Measurements from ENCODE around the gene MRPS18B. TPM values are rescaled to one million over a fixed set of nuclear protein-coding genes. Genes with fewer than 3 reads are reported as not detected.
A peak's percentile ranks its signal among the peaks of the same experiment; 100 is the strongest.
"Not testable (repeated sequence)": the region's sequence is repeated elsewhere in the genome, so short reads cannot be mapped to it uniquely, and the experiment has no call there.

Gene MRPS18B
- total RNA-seq, 3 donors from 2014 or later = 38.2 to 63.7 (median 51.1) TPM

- H3K4me3 ChIP-seq = no peak overlapping the region
- ATAC-seq = no peak
- TF ChIP-seq CTCF (IDR thresholded peaks at IDR 0.05) = no peak
- H3K36me3 ChIP-seq (ENCODE audit: low read depth) = peaks cover 21% of the 10 kb centered on the region
- no peaks in the 10 kb centered on the region for H3K9me3 ChIP-seq
- DNase-seq = no peak
- intact Hi-C loops (cut with DNase I, micrococcal nuclease) = no loop called here
- no peaks in the 10 kb centered on the region for H3K4me1 ChIP-seq (ENCODE audit: low read depth)
These were observed 27.8 kb upstream of the MRPS18B start for GRCh38 chr6:30589754-30590358.

GRCh38 chr6:30590509-30590908 lies 27.1 kb upstream of the MRPS18B start:
- Histone ChIP-seq H3K36me3 (ENCODE audit: low read depth) (peaks cover 16% of the 10 kb centered on the region), H3K4me3 (no peak overlapping the region), H3K9me3 (no peaks in the 10 kb centered on the region), H3K4me1 (ENCODE audit: low read depth) (no peaks in the 10 kb centered on the region)
- TF ChIP-seq CTCF (IDR thresholded peaks at IDR 0.05) = no peak
- no peak for DNase-seq
- intact Hi-C loops (cut with DNase I, micrococcal nuclease) = no loop called here
- ATAC-seq = no peak

- H3K4me1 ChIP-seq (ENCODE audit: low read depth) = no peaks in the 10 kb centered on the region
- no peak overlapping the region for H3K4me3 ChIP-seq
- intact Hi-C loops (cut with DNase I, micrococcal nuclease) = no loop called here
- TF ChIP-seq CTCF (IDR thresholded peaks at IDR 0.05) = no peak
- H3K36me3 ChIP-seq (ENCODE audit: low read depth) = peaks cover 11% of the 10 kb centered on the region
- DNase-seq (no peak), ATAC-seq (peak; percentile 20)
- no peaks in the 10 kb centered on the region for H3K9me3 ChIP-seq
These were observed 26.6 kb upstream of the MRPS18B start for GRCh38 chr6:30591008-30591407.

- ATAC-seq (no peak), DNase-seq (no peak)
- Histone ChIP-seq H3K4me1 (ENCODE audit: low read depth) (no peaks in the 10 kb centered on the region), H3K4me3 (no peak overlapping the region), H3K9me3 (no peaks in the 10 kb centered on the region), H3K36me3 (ENCODE audit: low read depth) (peaks cover 9% of the 10 kb centered on the region)
- intact Hi-C loops (cut with DNase I, micrococcal nuclease) = no loop called here
- TF ChIP-seq CTCF (IDR thresholded peaks at IDR 0.05) = no peak
These were observed 25.4 kb upstream of the MRPS18B start for GRCh38 chr6:30592287-30592686.

- not testable (repeated sequence) for H3K4me1 ChIP-seq (ENCODE audit: low read depth); H3K9me3 ChIP-seq; H3K36me3 ChIP-seq (ENCODE audit: low read depth); H3K4me3 ChIP-seq
- DNase-seq = peak in 2 of 3 donors; percentile 69 to 96
- ATAC-seq = peak; percentile 88
- peak; percentile 42 for TF ChIP-seq CTCF (IDR thresholded peaks at IDR 0.05)
- intact Hi-C loops (cut with DNase I, micrococcal nuclease) = loop anchor here in 1 of 2 donors (5.0 kb wide), 1 partner anchor 115 kb away; no protein-coding TSS in a partner anchor
These were observed 20.1 kb upstream of the MRPS18B start for GRCh38 chr6:30597315-30598144.

All from mucosa of descending colon (tissue), 3 donors.